GM10248 (cell line): ENCODE results near the gene SNX30.

Source experiments
- CTCF ChIA-PET: fragments of 300-600 bp; sonication (Branson Sonifier 250); formaldehyde crosslinking; extraction: SDS; loops from one replicate; lab custom pipeline; 2021; ENCODE audit warnings: antibody characterized with exemption; lab: Yijun Ruan, JAX
- POLR2A ChIA-PET: fragments of 350-650 bp; sonication (Branson Sonifier 250); formaldehyde crosslinking; extraction: SDS; loops from one replicate; lab custom pipeline; 2020; ENCODE audit warnings: antibody characterized with exemption; lab: Yijun Ruan, JAX
- DNase-seq: peaks from one replicate; pipeline ENCODE4 v3.0.0; 2012; ENCODE audit errors: extremely low spot score
- CTCF ChIP-seq: IDR thresholded peaks from 2 replicates; pipeline ENCODE4 v1.5.1; 2012; ENCODE audit warnings: mild to moderate bottlenecking, low read depth; ENCODE audit errors: extremely low read depth, missing control alignments, control extremely low read depth

The SNX30 gene

GRCh38 chr9:112848316-112849151 is 98.0 kb downstream of the SNX30 start:
- DNase-seq: no peak
- no peak for TF ChIP-seq CTCF
- CTCF ChIA-PET: interaction anchor here (2.7 kb wide), 1 partner anchor 54 kb away, joined by 8 read pairs; no protein-coding TSS in a partner anchor
- POLR2A ChIA-PET: no interaction called here

GRCh38 chr9:112849363-112849922 is 98.9 kb downstream of the SNX30 start:
- DNase-seq: no peak
- CTCF ChIA-PET: interaction anchor here (2.7 kb wide), 1 partner anchor 53 kb away, joined by 8 read pairs; no protein-coding TSS in a partner anchor
- TF ChIP-seq CTCF: no peak

GRCh38 chr9:112850840-112851239 is 100.3 kb downstream of the SNX30 start:
- DNase-seq: no peak
- ChIA-PET POLR2A (no interaction called here), CTCF (interaction anchor here (1.4 to 1.6 kb wide), 2 partner anchors 8 to 52 kb away, joined by 4 to 6 read pairs; no protein-coding TSS in a partner anchor)
- no peak for TF ChIP-seq CTCF

More at GRCh38 chr9:112849363-112849922, 98.9 kb downstream of the SNX30 start:
- POLR2A ChIA-PET: no interaction called here

GRCh38 chr9:112852741-112853504 is 102.4 kb downstream of the SNX30 start:
- no peak for DNase-seq
- no peak for TF ChIP-seq CTCF
- ChIA-PET CTCF (interaction anchor here (1.1 kb wide), 1 partner anchor 50 kb away, joined by 5 read pairs; no protein-coding TSS in a partner anchor), POLR2A (no interaction called here)

- DNase-seq: no peak
- TF ChIP-seq CTCF: no peak
- CTCF ChIA-PET: interaction anchor here (1.1 to 2.6 kb wide), 2 partner anchors 8 to 49 kb away, joined by 4 to 14 read pairs; no protein-coding TSS in a partner anchor
- POLR2A ChIA-PET: no interaction called here
Measured at GRCh38 chr9:112853882-112854585, 103.5 kb downstream of the SNX30 start.
